K562 (cell line): ENCODE results near the gene PELI3. TPM values are rescaled to one million over a fixed set of nuclear protein-coding genes. Genes with fewer than 3 reads are reported as not detected.
A peak's percentile ranks its signal among the peaks of the same experiment; 100 is the strongest.

Source experiments
- ATAC-seq: fragments of 200-7000 bp; cut with Tn5 transposase; 3 replicates; pipeline ENCODE4 v1.9.1; 2020; ENCODE audit warnings: moderate library complexity
- BruUV-seq: library from RNA; stranded (reverse); fragments of 400-500 nt; replicated peaks from 2 replicates; lab custom pipeline; 2021; lab: Mats Ljungman, UMichigan
- CTCF ChIA-PET: fragments of 300-600 bp; formaldehyde crosslinking; extraction: SDS; loops from one replicate; lab custom pipeline; 2021; ENCODE audit warnings: low intra/inter-chr PET ratio; lab: Yijun Ruan, JAX
- POLR2A ChIA-PET: fragments of 300-600, 350-650 bp; sonication (Branson Sonifier 250); formaldehyde crosslinking; extraction: SDS; loops from one replicate; lab custom pipeline; 2021; ENCODE audit warnings: antibody characterized with exemption, inconsistent platforms; lab: Yijun Ruan, JAX
- DNase-seq, 4 experiments: peaks; one replicate each; pipeline versions ENCODE4 v3.0.0 to v3.0.0-alpha.2; 2011 to 2018; ENCODE audit warnings: low spot score in 3 of 4, mixed read lengths in 3 of 4; ENCODE audit errors: extremely low read depth in 1 of 4
- FAIRE-seq: peaks from 2 replicates; lab custom pipeline; 2011; peaks lifted over from hg19 to GRCh38; lab: Jason Lieb, UNC
- H2AFZ ChIP-seq: 2 replicates; pipeline ENCODE4 v1.6.0; 2011; ENCODE audit warnings: low read depth, low read length, control low read depth, inconsistent platforms
- H3K27ac ChIP-seq: fragments of 200-600 bp; 3 replicates; pipeline ENCODE4 v1.8.0; 2011; ENCODE audit warnings: low read depth, mild to moderate bottlenecking, control low read depth, inconsistent platforms, low read length, moderate library complexity, mixed read lengths; ENCODE audit errors: extremely low read depth
- H3K27me3 ChIP-seq, 2 experiments: fragments of 300-600 bp in 1 of 2; 2 replicates in 1 of 2; 3 replicates in 1 of 2; pipeline versions ENCODE4 v1.6.0 to v1.8.0; 2011; ENCODE audit warnings: inconsistent platforms in 2 of 2, low read length in 2 of 2, mild to moderate bottlenecking in 1 of 2, mixed read lengths in 1 of 2, moderate library complexity in 1 of 2; ENCODE audit not compliant: control insufficient read depth in 2 of 2, insufficient read depth in 2 of 2
- H3K36me3 ChIP-seq: fragments of 300-600 bp; 3 replicates; pipeline ENCODE4 v1.8.0; 2011; ENCODE audit warnings: mild to moderate bottlenecking, low read length, inconsistent platforms; ENCODE audit not compliant: control insufficient read depth, insufficient read depth
- H3K4me1 ChIP-seq, 2 experiments: fragments of 200-600 bp in 1 of 2; replicated peaks in 1 of 2; 2 replicates in 1 of 2; 3 replicates in 1 of 2; pipeline versions ENCODE4 v1.5.1 to v1.8.0; 2011; ENCODE audit warnings: inconsistent platforms in 2 of 2, low read length in 2 of 2, mild to moderate bottlenecking in 1 of 2, mixed read lengths in 1 of 2, moderate library complexity in 1 of 2; ENCODE audit not compliant: control insufficient read depth in 2 of 2, insufficient read depth in 2 of 2
- H3K4me2 ChIP-seq: 2 replicates; pipeline ENCODE4 v1.6.1; 2011; ENCODE audit warnings: low read length, control low read depth, inconsistent platforms, mixed read lengths; ENCODE audit not compliant: insufficient read depth
- H3K4me3 ChIP-seq: fragments of 200-600 bp; sonication (generic), shearing (Covaris generic); 2 replicates; pipeline ENCODE4 v1.5.1; 2016; ENCODE audit warnings: control low read depth, inconsistent platforms
- H3K79me2 ChIP-seq: fragments of 200-600 bp; 3 replicates; pipeline ENCODE4 v1.8.0; 2011; ENCODE audit warnings: low read length, inconsistent platforms; ENCODE audit not compliant: control insufficient read depth, insufficient read depth
- H3K9ac ChIP-seq, 2 experiments: 2 replicates each; pipeline versions ENCODE4 v1.6.0 to v1.6.1; 2011; ENCODE audit warnings: low read depth in 2 of 2, low read length in 2 of 2, control low read depth in 1 of 2, inconsistent platforms in 1 of 2, mild to moderate bottlenecking in 1 of 2, mixed read lengths in 1 of 2; ENCODE audit not compliant: insufficient read depth in 1 of 2
- H3K9me1 ChIP-seq: one replicate; pipeline ENCODE4 v1.6.0; 2011; ENCODE audit warnings: inconsistent platforms, mild to moderate bottlenecking, low read length, moderate library complexity; ENCODE audit not compliant: control insufficient read depth, insufficient read depth
- H3K9me3 ChIP-seq: replicated peaks from 2 replicates; pipeline ENCODE4 v1.5.1; 2011; ENCODE audit warnings: low read depth, low read length, inconsistent platforms; ENCODE audit not compliant: control insufficient read depth, insufficient read depth
- H4K20me1 ChIP-seq: replicated peaks from 2 replicates; pipeline ENCODE4 v1.6.1; 2011; ENCODE audit warnings: low read length, inconsistent platforms, mixed read lengths; ENCODE audit not compliant: control insufficient read depth, insufficient read depth
- ATF3 ChIP-seq, 2 experiments: fragments of 450-650 bp in 1 of 2; sonication (generic) in 1 of 2; formaldehyde crosslinking in 1 of 2; IDR thresholded peaks in 1 of 2; conservative IDR thresholded peaks in 1 of 2; 2 replicates each; pipeline versions ENCODE4 v1.6.1 to v1.8.1; 2016 to 2023; ENCODE audit warnings: mild to moderate bottlenecking in 2 of 2, moderate library complexity in 2 of 2, inconsistent platforms in 1 of 2, missing genetic modification reagents in 1 of 2
- CEBPB ChIP-seq: fragments of 450-650 bp; IDR thresholded peaks from 2 replicates; pipeline ENCODE4 v1.6.1; 2016; ENCODE audit warnings: missing genetic modification characterization, missing compliant biosample characterization
- ESRRA ChIP-seq: fragments of 450-650 bp; IDR thresholded peaks from 2 replicates; pipeline ENCODE4 v1.6.1; 2014; ENCODE audit warnings: low read depth, mild to moderate bottlenecking, moderate library complexity, borderline replicate concordance
- ESRRB ChIP-seq: fragments of 250-450 bp; sonication (Bioruptor Pico); IDR thresholded peaks from 2 replicates; pipeline ENCODE4 v1.5.0; 2020; ENCODE audit warnings: mild to moderate bottlenecking, moderate library complexity, borderline replicate concordance
- ETS1 ChIP-seq: conservative IDR thresholded peaks from 2 replicates; pipeline ENCODE4 v1.6.1; 2011; ENCODE audit warnings: low read depth, mild to moderate bottlenecking, low read length; ENCODE audit not compliant: control insufficient read depth
- HDAC2 ChIP-seq: fragments of 450-650 bp; IDR thresholded peaks from 2 replicates; pipeline ENCODE4 v1.6.1; 2016; ENCODE audit warnings: mild to moderate bottlenecking
- HMGN3 ChIP-seq: IDR thresholded peaks from 2 replicates; pipeline ENCODE4 v1.6.1; 2011; ENCODE audit warnings: borderline replicate concordance, low read depth, mild to moderate bottlenecking, mixed read lengths, low read length; ENCODE audit not compliant: insufficient read length; ENCODE audit errors: extremely low read depth
- MEIS2 ChIP-seq: fragments of 450-650 bp; IDR thresholded peaks from 2 replicates; pipeline ENCODE4 v1.6.1; 2014; ENCODE audit warnings: mild to moderate bottlenecking; ENCODE audit not compliant: partially characterized antibody
- MYC ChIP-seq, 2 experiments: fragments of 250-450 bp in 1 of 2; sonication (Bioruptor Pico) in 1 of 2; IDR thresholded peaks; 2 replicates each; pipeline versions ENCODE4 v1.5.1 to v1.6.1; 2012 to 2021; ENCODE audit warnings: low read depth in 2 of 2, borderline replicate concordance in 1 of 2, improper control_type of control experiment in 1 of 2, low read length in 1 of 2, mild to moderate bottlenecking in 1 of 2, moderate library complexity in 1 of 2
- NFE2L1 ChIP-seq: fragments of 450-650 bp; IDR thresholded peaks from 2 replicates; pipeline ENCODE4 v1.6.1; 2016; ENCODE audit warnings: missing genetic modification characterization, low read depth, mild to moderate bottlenecking, missing compliant biosample characterization, moderate library complexity, borderline replicate concordance
- OTX1 ChIP-seq: fragments of 450-650 bp; formaldehyde crosslinking; IDR thresholded peaks from 2 replicates; pipeline ENCODE4 v1.4.0; 2022; ENCODE audit warnings: mild to moderate bottlenecking
- PML ChIP-seq: IDR thresholded peaks from 2 replicates; pipeline ENCODE4 v1.6.1; 2012; ENCODE audit warnings: low read length, inconsistent platforms
- POLR2AphosphoS5 ChIP-seq: IDR thresholded peaks from 2 replicates; pipeline ENCODE4 v1.6.1; 2011; ENCODE audit warnings: mild to moderate bottlenecking, low read depth, low read length, moderate library complexity; ENCODE audit not compliant: control insufficient read depth, insufficient read depth
- RHOXF2B ChIP-seq: fragments of 250-450 bp; sonication (Bioruptor Pico); conservative IDR thresholded peaks from 2 replicates; pipeline ENCODE4 v1.5.1; 2021
- SAFB ChIP-seq: fragments of 200-400 bp; formaldehyde crosslinking; IDR thresholded peaks from 2 replicates; pipeline ENCODE4 v1.6.1; 2017; ENCODE audit warnings: low read depth, low read length, borderline replicate concordance
- SIX5 ChIP-seq, 2 experiments: IDR thresholded peaks; 2 replicates each; pipeline ENCODE4 v1.6.1; 2011; ENCODE audit warnings: low read length in 2 of 2, borderline replicate concordance in 1 of 2, low read depth in 1 of 2, mild to moderate bottlenecking in 1 of 2, moderate library complexity in 1 of 2; ENCODE audit not compliant: insufficient read depth in 1 of 2
- SOX6 ChIP-seq: fragments of 450-650 bp; IDR thresholded peaks from 2 replicates; pipeline ENCODE4 v1.6.1; 2014; ENCODE audit warnings: mild to moderate bottlenecking
- TSC22D4 ChIP-seq: fragments of 450-650 bp; IDR thresholded peaks from 2 replicates; pipeline ENCODE4 v1.6.1; 2016; ENCODE audit warnings: missing genetic modification characterization, missing biosample characterization, control low read depth
- ZNF134 ChIP-seq: fragments of 250-450 bp; sonication (Bioruptor Pico); conservative IDR thresholded peaks from 2 replicates; pipeline ENCODE4 v1.4.0; 2020
- ZNF384 ChIP-seq: IDR thresholded peaks from 2 replicates; pipeline ENCODE4 v1.6.1; 2012; ENCODE audit warnings: low read depth, low read length, improper control_type of control experiment
- ZNF408 ChIP-seq: fragments of 250-450 bp; sonication (Bioruptor Pico); IDR thresholded peaks from 2 replicates; pipeline ENCODE4 v1.4.0; 2020; ENCODE audit warnings: low read depth, mild to moderate bottlenecking, moderate library complexity
- ZNF696 ChIP-seq: fragments of 250-450 bp; sonication (Bioruptor Pico); conservative IDR thresholded peaks from 2 replicates; pipeline ENCODE4 v1.4.0; 2020; ENCODE audit warnings: mild to moderate bottlenecking, moderate library complexity
- WGBS: fragments of 100-300 bp; shearing (Covaris generic); methylation state at CpG from one replicate; pipeline ENCODE4 v1.1.6; 2016; ENCODE audit warnings: low coverage, mixed read lengths; ENCODE audit not compliant: insufficient coverage; ENCODE audit errors: missing lambda C conversion rate; 5-methylcytosine and 5-hydroxymethylcytosine counted together
- in situ Hi-C: fragments of 300-500 bp; cut with MboI; formaldehyde crosslinking; loops from 4 replicates; pipeline ENCODE4 v1.15.0; 2018; ENCODE audit warnings: inconsistent platforms, mixed read lengths
- intact Hi-C: fragments of 100-400 bp; cut with micrococcal nuclease; formaldehyde crosslinking; loops from 2 replicates; pipeline ENCODE4 v1.14.2; 2022
- polyA plus RNA-seq, 8 experiments: library from polyadenylated mRNA; depleted of rRNA in 4 of 8; stranded (reverse) in 5 of 8; unstranded in 3 of 8; fragments of >200 nt; fragmentation: Nextera tagmentation in 2 of 8; fragmentation: Illumina TruSeq in 1 of 8; extraction: Ambion mirVana in 2 of 8; extraction: Trizol in 1 of 8; gene quantifications; 2 replicates each; pipeline versions ENCODE4 v1.2.1 to v1.2.3, GENCODE V29; 2011 to 2014; ENCODE audit warnings: inconsistent platforms in 1 of 8, missing spikeins in 1 of 8
- total RNA-seq, 7 experiments: library from RNA; depleted of rRNA in 6 of 7; stranded (reverse); fragments of >200 nt in 6 of 7; fragmentation: Illumina TruSeq in 2 of 7; extraction: Trizol in 2 of 7; gene quantifications; 2 replicates each; pipeline versions ENCODE4 v1.2.1 to v1.2.3, GENCODE V29; 2011 to 2021; ENCODE audit warnings: low replicate concordance in 1 of 7

PELI3 gene
- total and polyA plus RNA-seq, 9 of the 15 experiments (the other 6 are each of a cell fraction or from before 2014, with no cell fraction given) = 0.17 to 4.2 (median 1.9) TPM

GRCh38 chr11:66457826-66458225 is 8.9 kb upstream of the PELI3 start:
- Histone ChIP-seq H3K9ac (no peak overlapping the region), H3K36me3 (no peaks in the 10 kb centered on the region), H4K20me1 (no peaks in the 10 kb centered on the region), H3K4me2 (no peak overlapping the region), H3K27me3 (peaks cover 0 to 18% of the 10 kb centered on the region in 2 experiments; a peak in 3 of 5 replicates), H3K9me3 (peaks cover 4% of the 10 kb centered on the region; the same call in 1 of the 2 replicates), H2AFZ (peak overlapping the region; percentile 24; the same call in 1 of the 2 replicates), H3K4me3 (no peak overlapping the region), H3K4me1 (peaks cover 0 to 4% of the 10 kb centered on the region in 2 experiments; a peak in 1 of 5 replicates), H3K9me1 (no peaks in the 10 kb centered on the region), H3K79me2 (no peaks in the 10 kb centered on the region), H3K27ac (no peak overlapping the region)
- BruUV-seq = no TSS peak
- FAIRE-seq (no peak), ATAC-seq (peak; percentile 79), DNase-seq (no peak)
- CTCF ChIA-PET = no interaction called here
- in situ Hi-C loops = no loop called here
- POLR2A ChIA-PET = no interaction called here
- intact Hi-C loops = no loop called here
- WGBS = 28% methylated on average over 6 of the region's 6 CpGs
- TF ChIP-seq ZNF696 (CRISPR knock-in tag) (no peak), TSC22D4 (no peak), SAFB (no peak), ATF3 (IDR thresholded peaks at IDR 0.05) (peak; percentile 78), ATF3 (CRISPR knock-in tag; conservative IDR thresholded peaks at IDR 0.05) (no peak), SIX5 (IDR thresholded peaks at IDR 0.05; ENCODE audit: borderline replicate concordance in 1 of 2, insufficient read depth in 1 of 2, low read depth in 1 of 2, low read length in 2 of 2) (no peak), MEIS2 (peak; percentile 10), ETS1 (no peak), ZNF384 (0 out of 2 replicates have a peak, but pooled peaks have one; percentile 48), HMGN3 (no peak), ESRRB (no peak), PML (no peak), ESRRA (no peak), OTX1 (no peak), MYC (IDR thresholded peaks at IDR 0.05; ENCODE audit: low read depth, low read length) (no peak), MYC (CRISPR knock-in tag; IDR thresholded peaks at IDR 0.05; ENCODE audit: borderline replicate concordance, low read depth) (no peak), RHOXF2B (CRISPR knock-in tag) (no peak), SOX6 (peak; percentile 52; the same call in 1 of the 2 replicates), ZNF134 (CRISPR knock-in tag) (no peak), POLR2AphosphoS5 (no peak), CEBPB (tag) (0 out of 2 replicates have a peak, but pooled peaks have one; percentile 13), NFE2L1 (tag) (no peak), HDAC2 (no peak), ZNF408 (CRISPR knock-in tag) (no peak)
